Measurements from ENCODE around the gene IGSF3. TPM values are rescaled to one million over a fixed set of nuclear protein-coding genes. Genes with fewer than 3 reads are reported as not detected.

Gene IGSF3
- total and polyA plus RNA-seq, 2 experiments from 2014 or later = 7.3 to 37.8 TPM

GRCh38 chr1:116540088-116540487 lies 127.4 kb downstream of the IGSF3 start:
- Histone ChIP-seq H3K27ac (ENCODE audit: low read depth) (no peak overlapping the region), H2AFZ (no peak overlapping the region), H3K4me2 (no peak overlapping the region), H3K9me2 (ENCODE audit: insufficient read depth) (no peaks in the 10 kb centered on the region), H3K36me3 (ENCODE audit: insufficient read depth) (no peaks in the 10 kb centered on the region), H3K4me1 (ENCODE audit: insufficient read depth) (no peaks in the 10 kb centered on the region), H3K4me3 (no peak overlapping the region), H3F3A (replicated peaks; ENCODE audit: low read depth) (no peaks in the 10 kb centered on the region), H3K27me3 (ENCODE audit: insufficient read depth) (no peaks in the 10 kb centered on the region), H3K79me2 (replicated peaks; ENCODE audit: insufficient read depth) (no peaks in the 10 kb centered on the region), H4K20me1 (replicated peaks; ENCODE audit: insufficient read depth) (no peaks in the 10 kb centered on the region)
- Mint-ChIP-seq H3K4me3 (no peak overlapping the region), H3K27ac (no peak overlapping the region), H3K36me3 (ENCODE audit: low read depth) (peaks cover 14% of the 10 kb centered on the region), H3K4me1 (no peaks in the 10 kb centered on the region), H3K27me3 (ENCODE audit: insufficient read depth, low read depth, poor library complexity) (no peaks in the 10 kb centered on the region), H3K9me3 (no peaks in the 10 kb centered on the region)
- DNase-seq (ENCODE audit: low spot score) = no peak
- no peak for ATAC-seq
- TF ChIP-seq ZNF331 (CRISPR knock-in tag; IDR thresholded peaks at IDR 0.05; ENCODE audit: low read depth) (no peak), STAT1 (IDR thresholded peaks at IDR 0.05; ENCODE audit: unreplicated experiment) (no peak), CREB1 (CRISPR knock-in tag; IDR thresholded peaks at IDR 0.05; ENCODE audit: low read depth) (no peak), JUNB (IDR thresholded peaks at IDR 0.05; ENCODE audit: unreplicated experiment) (no peak), CTCF (conservative IDR thresholded peaks at IDR 0.05; ENCODE audit: low read depth in 2 of 2) (no peak), EZH2phosphoT487 (IDR thresholded peaks at IDR 0.05; ENCODE audit: unreplicated experiment) (no peak), REST (IDR thresholded peaks at IDR 0.05; ENCODE audit: unreplicated experiment) (no peak), NANOG (IDR thresholded peaks at IDR 0.05; ENCODE audit: borderline replicate concordance) (no peak), EZH2 (IDR thresholded peaks at IDR 0.05; ENCODE audit: low read depth, unreplicated experiment) (no peak), POLR2AphosphoS5 (IDR thresholded peaks at IDR 0.05; ENCODE audit: low read depth) (no peak), ZNF114 (CRISPR knock-in tag; IDR thresholded peaks at IDR 0.05) (no peak), ZNF462 (CRISPR knock-in tag; IDR thresholded peaks at IDR 0.05) (no peak)
